ENCODE data around the gene AGAP1.

GRCh38 chr2:235554385-235554784 lies 60.5 kb downstream of the AGAP1 start:
- no peak for TF ChIP-seq CTCF (IDR thresholded peaks at IDR 0.05; ENCODE audit: low read depth, low read length, poor library complexity, severe bottlenecking)
- no peak for TF ChIP-seq EZH2phosphoT487 (IDR thresholded peaks at IDR 0.05; ENCODE audit: borderline replicate concordance, low read length)

Measured in DOHH2 (cell line).